Osteocyte (in vitro differentiated cells): ENCODE measurements around the gene PLCB1. TPM values are rescaled to one million over a fixed set of nuclear protein-coding genes. Genes with fewer than 3 reads are reported as not detected.
"Not testable (repeated sequence)": the region's sequence is repeated elsewhere in the genome, so short reads cannot be mapped to it uniquely, and the experiment has no call there.

Source experiments
- DNase-seq: peaks from one replicate; pipeline ENCODE4 v3.0.0; 2021; ENCODE audit warnings: mixed read lengths; ENCODE audit not compliant: unreplicated experiment; ENCODE audit errors: extremely low spot score
- H3K27ac Mint-ChIP-seq: one replicate; pipeline ENCODE4 v1.8.0; 2021; ENCODE audit warnings: mild to moderate bottlenecking, mixed read lengths; ENCODE audit not compliant: unreplicated experiment
- H3K27me3 Mint-ChIP-seq: one replicate; pipeline ENCODE4 v1.8.0; 2021; ENCODE audit warnings: mixed read lengths; ENCODE audit not compliant: unreplicated experiment
- H3K36me3 Mint-ChIP-seq: one replicate; pipeline ENCODE4 v1.8.0; 2021; ENCODE audit warnings: mixed read lengths; ENCODE audit not compliant: unreplicated experiment
- H3K4me1 Mint-ChIP-seq: one replicate; pipeline ENCODE4 v1.8.0; 2021; ENCODE audit warnings: mixed read lengths; ENCODE audit not compliant: unreplicated experiment
- H3K4me3 Mint-ChIP-seq: one replicate; pipeline ENCODE4 v1.8.0; 2021; ENCODE audit warnings: mild to moderate bottlenecking, moderate library complexity, mixed read lengths; ENCODE audit not compliant: unreplicated experiment
- H3K9me3 Mint-ChIP-seq: one replicate; pipeline ENCODE4 v1.8.0; 2021; ENCODE audit warnings: mixed read lengths; ENCODE audit not compliant: unreplicated experiment
- total RNA-seq: library from RNA; stranded (reverse); gene quantifications from 2 replicates; pipeline ENCODE4 v1.2.1, GENCODE V29; 2021
- TF ChIP-seq, protein P1 (sequence below): fragments of 200-600 bp; sonication (generic); IDR thresholded peaks from 2 replicates; pipeline ENCODE4 v1.5.0; 2021; ENCODE audit warnings: antibody characterized with exemption, mild to moderate bottlenecking, moderate library complexity

Gene PLCB1
- total RNA-seq, 1 donor from 2014 or later = 33.3 TPM

DNA sequence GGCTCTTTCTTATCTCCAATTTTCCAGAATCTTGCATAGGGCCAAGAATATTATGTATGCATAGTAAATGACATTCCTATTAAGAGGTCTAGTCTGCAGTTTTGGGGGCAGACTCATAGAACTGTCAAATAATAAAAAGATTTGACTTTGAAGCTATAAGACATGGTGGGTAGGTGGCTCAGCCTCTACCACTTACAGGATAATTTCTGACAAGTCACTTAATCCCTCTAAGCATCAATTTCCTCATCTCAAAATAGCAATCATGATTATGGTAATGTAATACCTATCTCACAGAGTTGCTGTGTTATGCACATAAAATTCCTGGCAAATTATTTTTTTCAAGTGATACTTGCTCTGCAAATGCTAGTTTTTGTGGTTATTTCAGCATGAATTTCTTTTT lies 329.1 kb downstream of the PLCB1 start:
- H3K36me3 Mint-ChIP-seq = peaks cover 7% of the 10 kb centered on the region
- no peaks in the 10 kb centered on the region for H3K4me1 Mint-ChIP-seq
- DNase-seq = no peak
- H3K9me3 Mint-ChIP-seq = peaks cover 11% of the 10 kb centered on the region
- TF ChIP-seq, protein P1, sequence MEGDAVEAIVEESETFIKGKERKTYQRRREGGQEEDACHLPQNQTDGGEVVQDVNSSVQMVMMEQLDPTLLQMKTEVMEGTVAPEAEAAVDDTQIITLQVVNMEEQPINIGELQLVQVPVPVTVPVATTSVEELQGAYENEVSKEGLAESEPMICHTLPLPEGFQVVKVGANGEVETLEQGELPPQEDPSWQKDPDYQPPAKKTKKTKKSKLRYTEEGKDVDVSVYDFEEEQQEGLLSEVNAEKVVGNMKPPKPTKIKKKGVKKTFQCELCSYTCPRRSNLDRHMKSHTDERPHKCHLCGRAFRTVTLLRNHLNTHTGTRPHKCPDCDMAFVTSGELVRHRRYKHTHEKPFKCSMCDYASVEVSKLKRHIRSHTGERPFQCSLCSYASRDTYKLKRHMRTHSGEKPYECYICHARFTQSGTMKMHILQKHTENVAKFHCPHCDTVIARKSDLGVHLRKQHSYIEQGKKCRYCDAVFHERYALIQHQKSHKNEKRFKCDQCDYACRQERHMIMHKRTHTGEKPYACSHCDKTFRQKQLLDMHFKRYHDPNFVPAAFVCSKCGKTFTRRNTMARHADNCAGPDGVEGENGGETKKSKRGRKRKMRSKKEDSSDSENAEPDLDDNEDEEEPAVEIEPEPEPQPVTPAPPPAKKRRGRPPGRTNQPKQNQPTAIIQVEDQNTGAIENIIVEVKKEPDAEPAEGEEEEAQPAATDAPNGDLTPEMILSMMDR = no peak
- no peak overlapping the region for H3K27ac Mint-ChIP-seq
- H3K4me3 Mint-ChIP-seq = no peak overlapping the region
- no peaks in the 10 kb centered on the region for H3K27me3 Mint-ChIP-seq

DNA sequence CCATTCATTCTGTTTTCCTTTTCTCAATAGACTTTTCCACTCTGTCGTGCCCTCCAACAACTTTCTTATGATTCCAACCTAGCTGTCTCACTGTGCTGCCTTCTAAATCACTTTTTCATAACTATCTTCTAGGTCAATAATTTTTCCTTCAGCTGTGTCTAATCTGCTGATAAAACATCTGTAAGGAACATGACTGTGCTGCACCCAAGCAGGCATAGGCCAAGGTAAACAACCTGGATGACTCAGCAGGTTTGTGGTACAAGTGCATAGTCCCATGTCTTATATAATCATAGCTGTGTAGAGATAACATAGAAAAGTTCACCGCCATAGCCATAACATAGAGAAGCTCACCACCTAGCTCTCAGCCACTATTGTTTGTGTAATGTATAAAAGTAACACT lies 332.3 kb downstream of the PLCB1 start:
- Mint-ChIP-seq H3K4me1 (peaks cover 5% of the 10 kb centered on the region), H3K27ac (no peak overlapping the region), H3K36me3 (peaks cover 7% of the 10 kb centered on the region), H3K27me3 (no peaks in the 10 kb centered on the region), H3K4me3 (no peak overlapping the region), H3K9me3 (peaks cover 11% of the 10 kb centered on the region)
- TF ChIP-seq, protein P1 = no peak
- no peak for DNase-seq

DNA sequence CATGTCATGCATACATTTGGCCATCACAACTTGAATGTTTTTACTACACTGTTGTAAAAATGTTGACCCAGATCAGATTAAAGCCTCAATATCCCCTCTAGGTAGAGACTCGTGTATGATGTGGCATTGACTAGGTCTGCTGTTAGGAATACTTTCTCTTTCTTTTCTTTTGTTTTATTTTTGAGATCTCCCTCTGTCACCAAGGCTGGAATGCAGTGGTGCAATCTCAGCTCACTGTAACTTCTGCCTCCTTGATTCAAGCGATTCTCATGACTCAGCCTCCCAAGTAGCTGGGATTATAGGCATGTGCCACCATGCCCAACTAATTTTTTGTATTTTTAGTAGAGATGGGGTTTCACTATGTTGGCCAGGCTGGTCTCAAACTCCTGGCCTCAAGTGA lies 334.7 kb downstream of the PLCB1 start:
- peaks cover 11% of the 10 kb centered on the region for H3K9me3 Mint-ChIP-seq
- H3K4me3 Mint-ChIP-seq, H3K27me3 Mint-ChIP-seq, DNase-seq, H3K36me3 Mint-ChIP-seq: not testable (repeated sequence)
- H3K4me1 Mint-ChIP-seq = peaks cover 13% of the 10 kb centered on the region
- H3K27ac Mint-ChIP-seq = peak overlapping the region; percentile 3

DNA sequence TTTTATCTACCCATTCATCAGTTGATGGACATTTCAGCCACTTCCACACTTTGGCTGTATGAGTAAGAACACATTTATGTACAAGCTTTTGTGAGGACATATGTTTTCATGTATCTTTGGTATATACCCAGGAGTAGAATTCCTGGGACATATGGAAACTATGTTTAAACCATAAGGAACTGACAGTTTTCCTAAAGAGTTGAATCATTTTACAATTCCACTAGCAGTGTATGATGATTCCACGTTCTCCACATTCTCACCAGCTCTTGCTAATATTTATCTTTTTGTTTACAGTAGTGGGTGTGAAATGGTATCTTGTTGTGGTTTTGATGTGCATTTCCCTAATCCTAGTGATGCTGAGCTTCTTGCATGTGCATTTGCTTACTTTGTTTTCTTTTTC lies 338.1 kb downstream of the PLCB1 start:
- Mint-ChIP-seq H3K27me3 (no peaks in the 10 kb centered on the region), H3K4me3 (no peak overlapping the region), H3K36me3 (peaks cover 2% of the 10 kb centered on the region), H3K9me3 (no peaks in the 10 kb centered on the region), H3K4me1 (peaks cover 18% of the 10 kb centered on the region), H3K27ac (no peak overlapping the region)
- TF ChIP-seq, protein P1 = no peak
- no peak for DNase-seq

DNA sequence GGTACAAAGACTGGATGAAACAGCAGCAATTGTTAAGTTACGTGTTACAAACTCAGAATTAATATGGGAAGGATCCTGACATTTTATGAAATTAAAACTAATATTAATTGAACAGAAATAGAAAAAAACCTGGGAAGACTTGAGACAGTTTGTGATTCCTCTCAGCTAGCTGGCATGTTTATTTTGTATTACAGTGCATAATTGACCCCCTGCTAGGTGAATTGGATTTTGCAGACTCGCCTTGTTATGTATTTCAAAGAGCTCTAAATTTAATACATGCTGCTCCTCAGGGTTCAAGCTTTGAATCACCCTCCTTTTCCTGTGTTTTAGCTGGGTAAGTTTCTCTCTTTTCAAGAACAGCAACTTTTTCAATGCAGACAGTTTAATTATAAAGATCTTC lies 339.4 kb downstream of the PLCB1 start:
- H3K9me3 Mint-ChIP-seq = no peaks in the 10 kb centered on the region
- H3K27ac Mint-ChIP-seq = no peak overlapping the region
- TF ChIP-seq, protein P1 = no peak

DNA sequence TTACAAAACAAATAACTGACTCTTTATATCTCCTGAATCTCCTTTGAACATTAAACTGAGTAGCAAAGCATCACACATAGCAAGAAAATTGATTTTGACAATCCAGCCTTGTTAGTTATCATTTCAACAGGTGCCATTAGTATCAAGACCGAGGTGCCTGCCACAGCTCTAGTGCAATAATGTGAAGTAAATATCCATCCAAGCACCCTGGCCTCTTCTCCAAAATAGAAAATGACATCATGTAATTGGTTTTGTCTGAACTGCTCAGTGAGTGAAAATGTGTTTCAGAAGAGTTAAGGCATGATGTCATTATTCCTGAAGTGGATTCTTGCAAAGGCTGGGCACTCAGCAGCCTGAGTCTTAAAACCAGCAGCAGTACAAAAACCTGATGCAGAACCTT lies 341.4 kb downstream of the PLCB1 start:
- Mint-ChIP-seq H3K27me3 (no peaks in the 10 kb centered on the region), H3K9me3 (no peaks in the 10 kb centered on the region)

More for the DNA sequence above, 339.4 kb downstream of the PLCB1 start:
- Mint-ChIP-seq H3K4me3 (no peak overlapping the region), H3K4me1 (peaks cover 18% of the 10 kb centered on the region), H3K36me3 (peaks cover 2% of the 10 kb centered on the region), H3K27me3 (no peaks in the 10 kb centered on the region)
- no peak for DNase-seq

More for the DNA sequence above, 341.4 kb downstream of the PLCB1 start:
- peaks cover 2% of the 10 kb centered on the region for H3K36me3 Mint-ChIP-seq
- no peak overlapping the region for H3K4me3 Mint-ChIP-seq
- H3K4me1 Mint-ChIP-seq = peaks cover 13% of the 10 kb centered on the region
- no peak for DNase-seq
- no peak overlapping the region for H3K27ac Mint-ChIP-seq
- TF ChIP-seq, protein P1 = no peak
